GM12878 (cell line): Measurements from ENCODE around the gene CELF2. TPM values are rescaled to one million over a fixed set of nuclear protein-coding genes. Genes with fewer than 3 reads are reported as not detected.

Experiments used
- ATAC-seq: fragments of 200-7000 bp; cut with Tn5 transposase; 3 replicates; pipeline ENCODE4 v1.9.1; 2020; ENCODE audit warnings: mild to moderate bottlenecking, moderate library complexity
- BruUV-seq: library from RNA; stranded (reverse); fragments of 400-500 nt; replicated peaks from 2 replicates; lab custom pipeline; 2021; lab: Mats Ljungman, UMichigan
- CTCF ChIA-PET: fragments of 300-600 bp; sonication (Branson Sonifier 250); formaldehyde crosslinking; extraction: SDS; loops from one replicate; lab custom pipeline; 2021; ENCODE audit warnings: inconsistent platforms; lab: Yijun Ruan, JAX
- POLR2A ChIA-PET: fragments of 350-600 bp; formaldehyde crosslinking; extraction: SDS; loops from one replicate; lab custom pipeline; 2021; ENCODE audit warnings: inconsistent platforms; lab: Charles Lee
- RAD21 ChIA-PET: fragments of 300-600 bp; sonication (Branson Sonifier 250); formaldehyde crosslinking; loops from one replicate; lab custom pipeline; 2023; ENCODE audit warnings: antibody characterized with exemption; ENCODE audit not compliant: unreplicated experiment; lab: Charles Lee
- SMC1A ChIA-PET: fragments of 300-600 bp; sonication (Branson Sonifier 250); formaldehyde crosslinking; loops from one replicate; lab custom pipeline; 2023; ENCODE audit not compliant: unreplicated experiment, uncharacterized antibody; lab: Charles Lee
- DNase-seq: peaks from one replicate; pipeline ENCODE4 v3.0.0-alpha.2; 2011; ENCODE audit warnings: low read depth, low spot score
- FAIRE-seq: peaks from 3 replicates; lab custom pipeline; 2011; peaks lifted over from hg19 to GRCh38; lab: Jason Lieb, UNC
- H2AFZ ChIP-seq: 2 replicates; pipeline ENCODE4 v1.6.0; 2011; ENCODE audit warnings: low read depth, low read length, control low read depth; ENCODE audit not compliant: control insufficient read depth
- H3K27ac ChIP-seq: 2 replicates; pipeline ENCODE4 v1.5.1; 2011; ENCODE audit warnings: control low read depth; ENCODE audit not compliant: control insufficient read depth, insufficient read depth
- H3K27me3 ChIP-seq, 2 experiments: replicated peaks in 1 of 2; 2 replicates each; pipeline versions ENCODE4 v1.6.0 to v1.6.1; 2011; ENCODE audit warnings: low read length in 1 of 2; ENCODE audit not compliant: control insufficient read depth in 2 of 2, insufficient read depth in 2 of 2
- H3K36me3 ChIP-seq, 2 experiments: 2 replicates each; pipeline ENCODE4 v1.5.1; 2011; ENCODE audit warnings: low read length in 1 of 2; ENCODE audit not compliant: control insufficient read depth in 2 of 2, insufficient read depth in 2 of 2
- H3K4me1 ChIP-seq: 2 replicates; pipeline ENCODE4 v1.6.1; 2011; ENCODE audit warnings: mild to moderate bottlenecking, low read length, moderate library complexity, mixed read lengths; ENCODE audit not compliant: control insufficient read depth, insufficient read depth
- H3K4me2 ChIP-seq: 2 replicates; pipeline ENCODE4 v1.6.0; 2011; ENCODE audit warnings: control low read depth; ENCODE audit not compliant: control insufficient read depth, insufficient read depth
- H3K4me3 ChIP-seq: fragments of 200-600 bp; sonication (generic); 2 replicates; pipeline ENCODE4 v1.5.1; 2016
- H3K79me2 ChIP-seq: 2 replicates; pipeline ENCODE4 v1.6.0; 2011; ENCODE audit warnings: low read length; ENCODE audit not compliant: control insufficient read depth, insufficient read depth
- H3K9ac ChIP-seq: 2 replicates; pipeline ENCODE4 v1.8.0; 2011; ENCODE audit warnings: low read length, control low read depth, mixed read lengths; ENCODE audit not compliant: control insufficient read depth, insufficient read depth
- H3K9me3 ChIP-seq: replicated peaks from 3 replicates; pipeline ENCODE4 v1.5.1; 2011; ENCODE audit warnings: mild to moderate bottlenecking, low read length; ENCODE audit not compliant: control insufficient read depth, insufficient read depth
- H4K20me1 ChIP-seq: 2 replicates; pipeline ENCODE4 v1.6.0; 2011; ENCODE audit not compliant: control insufficient read depth, insufficient read depth
- CEBPB ChIP-seq, 2 experiments: fragments of 150-350 bp in 1 of 2; IDR thresholded peaks; 2 replicates each; pipeline ENCODE4 v1.6.1; 2012 to 2014; ENCODE audit warnings: low read depth in 2 of 2, low read length in 2 of 2, borderline replicate concordance in 1 of 2, inconsistent platforms in 1 of 2
- EGR1 ChIP-seq, 2 experiments: IDR thresholded peaks; 1 replicate in 1 of 2; 2 replicates in 1 of 2; pipeline ENCODE4 v1.6.1; 2011 to 2012; ENCODE audit warnings: low read depth in 2 of 2, low read length in 2 of 2, borderline replicate concordance in 1 of 2, mild to moderate bottlenecking in 1 of 2, moderate library complexity in 1 of 2
- GABPA ChIP-seq: IDR thresholded peaks from 2 replicates; pipeline ENCODE4 v1.6.1; 2014; ENCODE audit warnings: antibody characterized with exemption, low read depth, mild to moderate bottlenecking, inconsistent platforms
- HCFC1 ChIP-seq: fragments of 150-350 bp; IDR thresholded peaks from 2 replicates; pipeline ENCODE4 v1.6.1; 2014; ENCODE audit warnings: low read length
- IKZF1 ChIP-seq: fragments of 450-650 bp; conservative IDR thresholded peaks from 2 replicates; pipeline ENCODE4 v1.6.1; 2017; ENCODE audit warnings: antibody characterized with exemption, mild to moderate bottlenecking
- IKZF2 ChIP-seq, 2 experiments: fragments of 450-650 bp; IDR thresholded peaks; 2 replicates each; pipeline ENCODE4 v1.6.1; 2017; ENCODE audit warnings: mild to moderate bottlenecking in 2 of 2, moderate library complexity in 2 of 2
- NFIC ChIP-seq: IDR thresholded peaks from 2 replicates; pipeline ENCODE4 v1.6.1; 2012; ENCODE audit warnings: low read depth, mild to moderate bottlenecking, inconsistent platforms, low read length, moderate library complexity
- NR2F1 ChIP-seq: fragments of 450-650 bp; conservative IDR thresholded peaks from 2 replicates; pipeline ENCODE4 v1.6.1; 2017; ENCODE audit warnings: mild to moderate bottlenecking
- RB1 ChIP-seq: fragments of 450-650 bp; formaldehyde crosslinking; IDR thresholded peaks from 2 replicates; pipeline ENCODE4 v1.6.1; 2017; ENCODE audit warnings: mild to moderate bottlenecking, borderline replicate concordance
- STAT1 ChIP-seq: fragments of 450-650 bp; conservative IDR thresholded peaks from 2 replicates; pipeline ENCODE4 v1.6.1; 2014; ENCODE audit warnings: antibody characterized with exemption, mild to moderate bottlenecking
- TCF3 ChIP-seq: IDR thresholded peaks from 2 replicates; pipeline ENCODE4 v1.6.1; 2012; ENCODE audit warnings: low read depth, mild to moderate bottlenecking, low read length, borderline replicate concordance; ENCODE audit not compliant: insufficient read depth
- WGBS: methylation state at CpG from one replicate; pipeline ENCODE4 v1.1.6; 2016; ENCODE audit warnings: low lambda C conversion rate; ENCODE audit not compliant: insufficient replicate concordance, insufficient coverage; ENCODE audit errors: missing lambda C conversion rate; 5-methylcytosine and 5-hydroxymethylcytosine counted together
- in situ Hi-C: fragments of 300-500 bp; cut with MboI; formaldehyde crosslinking; loops from 9 replicates; pipeline ENCODE4 v1.14.3; 2018; ENCODE audit warnings: mixed read lengths
- intact Hi-C: fragments of 100-400 bp; cut with micrococcal nuclease; formaldehyde crosslinking; loops from one replicate; pipeline ENCODE4 v1.14.2; 2022; ENCODE audit not compliant: unreplicated experiment
- polyA plus RNA-seq, 11 experiments: library from polyadenylated mRNA; depleted of rRNA in 4 of 11; unstranded in 6 of 11; stranded (reverse) in 5 of 11; fragments of >200 nt; fragmentation: Nextera tagmentation in 4 of 11; fragmentation: Illumina TruSeq in 1 of 11; extraction: Ambion mirVana in 4 of 11; extraction: Trizol in 1 of 11; gene quantifications; 1 replicate in 1 of 11; 2 replicates in 10 of 11; pipeline versions ENCODE4 v1.2.1 to v1.2.3, GENCODE V29; 2011 to 2016; ENCODE audit warnings: inconsistent platforms in 2 of 11, missing spikeins in 2 of 11, low read depth in 1 of 11
- total RNA-seq, 4 experiments: library from RNA; depleted of rRNA in 3 of 4; stranded (reverse); fragments of >200 nt in 3 of 4; fragmentation: Illumina TruSeq in 1 of 4; extraction: Trizol in 1 of 4; gene quantifications; 2 replicates each; pipeline versions ENCODE4 v1.2.1 to v1.2.3, GENCODE V29; 2013 to 2021
- TF ChIP-seq, protein P1 (sequence below): fragments of 450-650 bp; IDR thresholded peaks from 2 replicates; pipeline ENCODE4 v1.6.1; 2017; ENCODE audit warnings: antibody characterized with exemption, mild to moderate bottlenecking, moderate library complexity
- TF ChIP-seq, protein P2 (sequence below): fragments of 150-350 bp; IDR thresholded peaks from 2 replicates; pipeline ENCODE4 v1.6.1; 2014; ENCODE audit warnings: mild to moderate bottlenecking, low read depth, low read length

The CELF2 gene
- total and polyA plus RNA-seq, 10 of the 15 experiments (the other 5 are each of a cell fraction or from before 2014, with no cell fraction given): 20.8 to 129 (median 86.3) TPM

DNA sequence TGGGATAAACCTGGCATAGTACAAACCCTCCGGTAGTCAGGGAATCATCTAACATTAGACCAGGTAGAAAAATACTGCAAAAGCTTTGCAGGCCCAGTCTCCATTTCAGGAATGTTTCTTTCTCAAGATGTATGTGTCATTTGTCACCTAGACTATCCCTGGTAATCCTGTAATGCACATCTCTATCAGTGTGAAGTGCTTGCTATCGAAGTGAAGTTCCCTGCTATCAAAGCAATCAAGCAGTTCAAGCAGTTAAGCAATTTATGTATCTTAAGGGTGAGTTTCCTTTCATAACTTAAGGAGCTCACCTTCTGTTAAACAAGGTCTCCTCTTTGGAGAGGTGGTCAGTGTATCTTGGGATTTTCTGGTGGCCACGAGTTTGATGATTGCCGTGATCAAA is 47.2 kb downstream of the CELF2 start:
- CTCF ChIA-PET: no interaction called here
- Histone ChIP-seq H3K4me2 (no peak overlapping the region), H3K4me3 (no peak overlapping the region), H2AFZ (no peak overlapping the region), H3K27me3 (no peaks in the 10 kb centered on the region), H3K9ac (no peak overlapping the region), H4K20me1 (no peaks in the 10 kb centered on the region), H3K4me1 (no peaks in the 10 kb centered on the region), H3K36me3 (no peaks in the 10 kb centered on the region), H3K9me3 (no peaks in the 10 kb centered on the region; the same call in 2 of the 3 replicates), H3K79me2 (no peaks in the 10 kb centered on the region), H3K27ac (no peak overlapping the region)
- no peak for ATAC-seq
- SMC1A ChIA-PET: interaction anchor here (1.0 to 1.5 kb wide), 2 partner anchors 11 to 28 kb away, joined by 3 read pairs; no protein-coding TSS in a partner anchor
- RAD21 ChIA-PET: no interaction called here
- no peak for FAIRE-seq
- DNase-seq: no peak
- intact Hi-C loops (no loop called here), in situ Hi-C loops (no loop called here)
- POLR2A ChIA-PET: no interaction called here
- 48% methylated on average over 4 of the region's 4 CpGs for WGBS
- TF ChIP-seq GABPA (no peak), RB1 (no peak), STAT1 (no peak), CEBPB (IDR thresholded peaks at IDR 0.05; ENCODE audit: borderline replicate concordance in 1 of 2, low read depth in 2 of 2, low read length in 2 of 2) (no peak), NR2F1 (no peak), EGR1 (IDR thresholded peaks at IDR 0.05; ENCODE audit: borderline replicate concordance in 1 of 2, low read depth in 2 of 2, low read length in 2 of 2) (no peak), HCFC1 (no peak), TCF3 (no peak), NFIC (no peak), IKZF2 (IDR thresholded peaks at IDR 0.05) (no peak), IKZF1 (no peak)
- TF ChIP-seq, protein P1, sequence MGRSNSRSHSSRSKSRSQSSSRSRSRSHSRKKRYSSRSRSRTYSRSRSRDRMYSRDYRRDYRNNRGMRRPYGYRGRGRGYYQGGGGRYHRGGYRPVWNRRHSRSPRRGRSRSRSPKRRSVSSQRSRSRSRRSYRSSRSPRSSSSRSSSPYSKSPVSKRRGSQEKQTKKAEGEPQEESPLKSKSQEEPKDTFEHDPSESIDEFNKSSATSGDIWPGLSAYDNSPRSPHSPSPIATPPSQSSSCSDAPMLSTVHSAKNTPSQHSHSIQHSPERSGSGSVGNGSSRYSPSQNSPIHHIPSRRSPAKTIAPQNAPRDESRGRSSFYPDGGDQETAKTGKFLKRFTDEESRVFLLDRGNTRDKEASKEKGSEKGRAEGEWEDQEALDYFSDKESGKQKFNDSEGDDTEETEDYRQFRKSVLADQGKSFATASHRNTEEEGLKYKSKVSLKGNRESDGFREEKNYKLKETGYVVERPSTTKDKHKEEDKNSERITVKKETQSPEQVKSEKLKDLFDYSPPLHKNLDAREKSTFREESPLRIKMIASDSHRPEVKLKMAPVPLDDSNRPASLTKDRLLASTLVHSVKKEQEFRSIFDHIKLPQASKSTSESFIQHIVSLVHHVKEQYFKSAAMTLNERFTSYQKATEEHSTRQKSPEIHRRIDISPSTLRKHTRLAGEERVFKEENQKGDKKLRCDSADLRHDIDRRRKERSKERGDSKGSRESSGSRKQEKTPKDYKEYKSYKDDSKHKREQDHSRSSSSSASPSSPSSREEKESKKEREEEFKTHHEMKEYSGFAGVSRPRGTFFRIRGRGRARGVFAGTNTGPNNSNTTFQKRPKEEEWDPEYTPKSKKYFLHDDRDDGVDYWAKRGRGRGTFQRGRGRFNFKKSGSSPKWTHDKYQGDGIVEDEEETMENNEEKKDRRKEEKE: no peak
- TF ChIP-seq, protein P2, sequence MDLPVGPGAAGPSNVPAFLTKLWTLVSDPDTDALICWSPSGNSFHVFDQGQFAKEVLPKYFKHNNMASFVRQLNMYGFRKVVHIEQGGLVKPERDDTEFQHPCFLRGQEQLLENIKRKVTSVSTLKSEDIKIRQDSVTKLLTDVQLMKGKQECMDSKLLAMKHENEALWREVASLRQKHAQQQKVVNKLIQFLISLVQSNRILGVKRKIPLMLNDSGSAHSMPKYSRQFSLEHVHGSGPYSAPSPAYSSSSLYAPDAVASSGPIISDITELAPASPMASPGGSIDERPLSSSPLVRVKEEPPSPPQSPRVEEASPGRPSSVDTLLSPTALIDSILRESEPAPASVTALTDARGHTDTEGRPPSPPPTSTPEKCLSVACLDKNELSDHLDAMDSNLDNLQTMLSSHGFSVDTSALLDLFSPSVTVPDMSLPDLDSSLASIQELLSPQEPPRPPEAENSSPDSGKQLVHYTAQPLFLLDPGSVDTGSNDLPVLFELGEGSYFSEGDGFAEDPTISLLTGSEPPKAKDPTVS: no peak
- no TSS peak for BruUV-seq
